BLaER1 (cell line): ENCODE data around the gene UNC79.

Experiments
- H3K27ac ChIP-seq: shearing (Covaris generic); formaldehyde crosslinking; 2 replicates; pipeline ENCODE4 v1.8.1; 2022
- H3K27me3 ChIP-seq: shearing (Covaris generic); formaldehyde crosslinking; 2 replicates; pipeline ENCODE4 v1.8.1; 2022
- H3K36me3 ChIP-seq: shearing (Covaris generic); formaldehyde crosslinking; 2 replicates; pipeline ENCODE4 v1.8.1; 2022
- H3K4me1 ChIP-seq: shearing (Covaris generic); formaldehyde crosslinking; 2 replicates; pipeline ENCODE4 v1.8.1; 2022
- H3K4me2 ChIP-seq: shearing (Covaris generic); formaldehyde crosslinking; 2 replicates; pipeline ENCODE4 v1.8.1; 2022
- H3K4me3 ChIP-seq: shearing (Covaris generic); formaldehyde crosslinking; 2 replicates; pipeline ENCODE4 v1.8.1; 2022
- H3K9ac ChIP-seq: shearing (Covaris generic); formaldehyde crosslinking; 2 replicates; pipeline ENCODE4 v1.8.1; 2022
- H3K9me3 ChIP-seq: shearing (Covaris generic); formaldehyde crosslinking; 2 replicates; pipeline ENCODE4 v1.8.1; 2022
- H4K20me1 ChIP-seq: shearing (Covaris generic); formaldehyde crosslinking; 2 replicates; pipeline ENCODE4 v1.8.1; 2022
- Cebpa-rat ChIP-seq: shearing (Covaris generic); IDR thresholded peaks from 2 replicates; pipeline ENCODE4 v1.8.1; 2022

Gene UNC79

DNA sequence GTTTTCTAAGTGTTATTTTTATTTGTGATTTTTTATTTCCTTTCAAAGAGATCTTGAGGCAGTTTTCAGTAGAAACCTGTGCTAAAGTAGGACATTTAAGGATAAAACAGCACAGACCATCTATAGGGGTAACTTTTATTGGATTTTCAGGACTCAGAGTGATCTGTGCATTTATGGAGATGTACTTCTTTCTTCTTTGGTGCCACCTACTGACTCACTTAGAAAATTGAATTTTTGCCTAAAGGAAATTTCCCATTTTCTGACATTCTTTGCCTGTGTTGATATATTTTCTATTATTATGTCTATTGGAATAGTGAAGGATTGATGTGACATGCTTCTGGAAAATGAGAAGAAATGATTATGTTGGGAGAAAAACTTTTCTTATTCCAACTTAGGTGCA, 113.0 kb downstream of the UNC79 start:
- Histone ChIP-seq H3K4me1 (peaks cover 24% of the 10 kb centered on the region), H3K4me2 (peak overlapping the region; percentile 41), H3K9me3 (no peaks in the 10 kb centered on the region), H3K9ac (no peak overlapping the region), H3K4me3 (no peak overlapping the region), H3K36me3 (no peaks in the 10 kb centered on the region), H3K27ac (no peak overlapping the region), H3K27me3 (no peaks in the 10 kb centered on the region), H4K20me1 (no peaks in the 10 kb centered on the region)
- no peak for TF ChIP-seq Cebpa-rat

DNA sequence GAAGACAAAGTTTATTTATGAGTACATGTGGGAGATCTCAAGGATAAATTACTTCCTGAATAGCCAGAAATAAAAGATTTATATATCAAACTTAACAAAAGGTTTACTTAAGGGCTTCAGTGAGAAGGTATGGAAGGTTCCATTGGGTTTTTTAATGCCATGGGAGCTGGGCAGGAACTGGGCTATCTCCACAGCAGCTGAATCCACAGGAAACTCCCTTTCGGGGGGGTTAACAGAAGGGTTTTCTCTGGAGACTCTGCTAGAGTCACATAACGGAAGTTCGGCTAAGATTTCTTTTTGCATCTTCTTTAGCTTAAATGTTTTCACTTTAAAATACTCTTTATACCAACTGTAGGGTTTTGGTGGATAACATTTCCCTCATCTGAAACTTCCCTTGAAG, 113.5 kb downstream of the UNC79 start:
- H3K9me3 ChIP-seq, result no peaks in the 10 kb centered on the region
- no peaks in the 10 kb centered on the region for H4K20me1 ChIP-seq
- peak overlapping the region; percentile 8; the same call in 1 of the 2 replicates for H3K27ac ChIP-seq
- no peak overlapping the region for H3K9ac ChIP-seq
- H3K4me2 ChIP-seq, result peak overlapping the region; percentile 41
- no peak overlapping the region for H3K4me3 ChIP-seq
- H3K4me1 ChIP-seq, result peaks cover 29% of the 10 kb centered on the region
- no peaks in the 10 kb centered on the region for H3K27me3 ChIP-seq
- H3K36me3 ChIP-seq, result no peaks in the 10 kb centered on the region
- no peak for TF ChIP-seq Cebpa-rat

DNA sequence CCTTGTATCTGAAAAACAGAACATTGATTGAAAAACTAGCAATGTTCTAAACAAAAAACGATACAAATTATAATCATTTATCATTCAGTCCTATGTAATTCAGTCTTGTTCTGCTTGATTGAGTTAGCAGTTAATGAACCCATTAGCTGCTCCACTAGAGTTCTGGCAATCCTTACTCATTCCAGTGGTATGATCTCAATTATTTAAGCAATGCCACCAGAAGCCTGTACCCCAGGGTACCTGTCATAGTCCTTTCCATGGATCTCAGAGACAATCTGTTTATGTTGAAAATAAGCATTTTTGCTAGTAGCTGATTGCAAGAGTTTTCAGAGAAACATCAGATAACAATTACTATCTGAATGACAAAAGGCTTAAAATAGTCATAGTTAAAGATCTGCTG, 115.9 kb downstream of the UNC79 start:
- TF ChIP-seq Cebpa-rat, result no peak
- Histone ChIP-seq H3K4me2 (no peak overlapping the region), H3K27ac (no peak overlapping the region), H3K9me3 (no peaks in the 10 kb centered on the region), H3K36me3 (no peaks in the 10 kb centered on the region), H4K20me1 (no peaks in the 10 kb centered on the region), H3K4me1 (peaks cover 38% of the 10 kb centered on the region), H3K9ac (no peak overlapping the region), H3K27me3 (no peaks in the 10 kb centered on the region), H3K4me3 (no peak overlapping the region)

DNA sequence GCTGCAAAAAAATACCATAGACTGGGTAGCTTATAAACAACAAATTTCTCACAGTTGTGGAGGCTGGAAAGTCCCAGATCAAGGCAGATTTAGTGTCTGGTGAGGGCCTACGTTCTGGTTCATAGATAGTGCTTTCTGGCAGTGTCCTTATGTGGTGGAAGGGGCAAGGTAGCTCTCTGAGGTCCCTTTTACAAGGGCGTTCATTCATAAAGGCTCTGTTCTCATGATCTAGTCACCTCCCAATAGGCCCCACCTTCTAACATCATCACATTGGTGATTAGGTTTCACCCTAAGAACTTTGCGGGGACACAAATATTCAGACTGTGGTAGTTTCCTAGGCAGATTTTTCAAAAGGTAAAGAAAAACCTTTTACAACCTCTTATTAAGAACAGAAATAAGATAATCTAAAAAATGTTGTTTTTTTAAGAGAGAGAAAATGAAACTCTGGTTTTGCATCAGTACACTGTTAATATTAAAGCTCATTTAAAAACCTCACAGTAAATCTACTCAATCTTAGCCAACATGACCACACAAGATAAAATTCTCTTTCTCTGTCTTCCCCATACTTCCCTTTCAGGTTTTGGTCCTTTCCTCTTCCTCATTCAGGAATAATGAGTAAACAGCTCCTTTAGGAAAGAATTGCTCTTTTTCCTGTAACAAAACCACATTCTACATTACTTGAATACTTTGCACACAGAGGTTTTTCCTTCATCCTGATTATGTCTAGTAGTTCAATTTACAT, 117.5 kb downstream of the UNC79 start:
- Histone ChIP-seq H3K4me2 (0 out of 2 replicates have a peak overlapping the region, but pooled peaks have one; percentile 1), H3K9me3 (no peaks in the 10 kb centered on the region), H3K4me3 (no peak overlapping the region), H3K9ac (no peak overlapping the region), H3K27ac (no peak overlapping the region), H3K36me3 (no peaks in the 10 kb centered on the region), H3K4me1 (peaks cover 38% of the 10 kb centered on the region), H4K20me1 (no peaks in the 10 kb centered on the region), H3K27me3 (no peaks in the 10 kb centered on the region)
- TF ChIP-seq Cebpa-rat, result no peak

DNA sequence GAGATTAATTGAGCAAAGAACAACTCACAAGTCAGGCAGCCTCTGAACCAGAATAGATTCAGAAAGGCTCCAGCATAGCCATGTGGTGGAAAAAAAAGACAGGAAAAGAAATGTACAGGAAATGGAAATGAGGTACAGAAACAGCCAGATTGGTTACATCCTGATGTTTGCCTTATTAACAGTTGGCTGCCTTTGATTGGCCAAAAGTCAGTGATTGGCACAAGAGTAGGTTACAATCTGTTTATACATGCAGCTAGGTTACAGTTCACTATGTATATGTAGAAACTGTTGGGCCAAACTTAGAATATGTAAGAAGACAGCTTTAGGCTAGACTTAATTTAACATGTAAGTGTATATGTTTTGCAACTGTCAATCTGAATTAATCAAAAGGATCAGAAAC, 118.9 kb downstream of the UNC79 start:
- no peaks in the 10 kb centered on the region for H3K9me3 ChIP-seq
- TF ChIP-seq Cebpa-rat, result no peak
- H4K20me1 ChIP-seq, result no peaks in the 10 kb centered on the region
- H3K36me3 ChIP-seq, result no peaks in the 10 kb centered on the region
- H3K4me2 ChIP-seq, result peak overlapping the region; percentile 42
- no peak overlapping the region for H3K27ac ChIP-seq
- no peak overlapping the region for H3K4me3 ChIP-seq
- H3K27me3 ChIP-seq, result no peaks in the 10 kb centered on the region
- H3K9ac ChIP-seq, result no peak overlapping the region
- peaks cover 36% of the 10 kb centered on the region for H3K4me1 ChIP-seq

DNA sequence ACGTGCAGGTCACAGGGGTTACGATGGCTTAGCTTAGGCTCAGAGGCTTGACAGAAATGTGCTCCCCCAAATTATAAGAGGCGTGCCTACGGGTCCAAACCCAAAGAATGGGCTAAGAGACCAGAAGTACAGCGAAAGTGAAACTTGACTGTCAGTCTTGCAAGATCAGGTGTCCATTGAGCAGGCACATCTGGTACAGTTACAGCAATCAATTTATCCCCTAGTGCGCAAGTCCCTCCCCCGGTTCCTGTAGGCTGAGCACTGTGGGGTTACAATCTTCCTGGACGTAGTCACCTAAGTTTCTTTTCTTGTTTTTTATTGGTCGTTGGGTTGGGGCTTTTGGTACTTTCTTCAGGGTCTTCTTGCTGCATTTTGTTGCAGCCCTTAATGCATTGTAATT, 134.2 kb downstream of the UNC79 start:
- TF ChIP-seq Cebpa-rat, result no peak
- Histone ChIP-seq H3K4me2 (no peak overlapping the region), H3K4me1 (no peaks in the 10 kb centered on the region), H3K36me3 (no peaks in the 10 kb centered on the region), H3K4me3 (no peak overlapping the region), H4K20me1 (no peaks in the 10 kb centered on the region), H3K27me3 (no peaks in the 10 kb centered on the region), H3K9me3 (peaks cover 4% of the 10 kb centered on the region; the same call in 1 of the 2 replicates), H3K9ac (no peak overlapping the region), H3K27ac (no peak overlapping the region)

DNA sequence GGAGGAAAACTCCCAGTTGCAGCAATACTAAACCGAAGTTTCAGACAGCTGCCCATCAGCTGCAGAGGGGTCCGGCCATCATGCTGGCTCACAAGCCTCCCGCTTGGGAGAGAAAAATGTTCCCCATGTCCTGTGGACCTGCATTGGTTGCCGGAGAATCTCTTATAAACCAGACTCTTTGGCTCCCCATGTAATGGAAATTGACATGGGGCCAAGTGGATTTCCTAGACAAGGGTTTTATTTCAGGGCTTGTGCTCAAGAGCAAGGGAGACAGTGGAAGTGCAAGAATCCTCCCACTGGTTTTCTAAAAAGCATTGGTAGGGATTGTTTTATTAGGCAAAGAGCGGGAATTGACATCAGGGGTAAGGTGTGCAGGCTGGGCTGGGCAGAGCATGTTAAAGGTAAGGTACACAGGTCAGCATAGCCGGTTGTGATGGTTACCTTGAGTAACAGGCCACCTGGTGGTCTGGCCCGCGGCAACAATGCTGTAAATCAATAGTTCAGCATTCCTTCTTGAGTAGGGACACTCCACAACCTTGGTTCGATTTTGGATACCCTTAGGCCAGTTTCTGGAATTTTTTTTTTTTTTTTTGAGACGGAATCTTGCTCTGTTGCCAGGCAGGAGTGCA, 135.4 kb downstream of the UNC79 start:
- no peaks in the 10 kb centered on the region for H3K36me3 ChIP-seq
- H3K9ac ChIP-seq, result no peak overlapping the region
- no peaks in the 10 kb centered on the region for H3K27me3 ChIP-seq
- H3K4me1 ChIP-seq, result no peaks in the 10 kb centered on the region
- no peak overlapping the region for H3K27ac ChIP-seq
- no peak overlapping the region for H3K4me2 ChIP-seq
- no peak overlapping the region for H3K4me3 ChIP-seq
- peaks cover 4% of the 10 kb centered on the region; the same call in 1 of the 2 replicates for H3K9me3 ChIP-seq
- TF ChIP-seq Cebpa-rat, result no peak
- no peaks in the 10 kb centered on the region for H4K20me1 ChIP-seq

DNA sequence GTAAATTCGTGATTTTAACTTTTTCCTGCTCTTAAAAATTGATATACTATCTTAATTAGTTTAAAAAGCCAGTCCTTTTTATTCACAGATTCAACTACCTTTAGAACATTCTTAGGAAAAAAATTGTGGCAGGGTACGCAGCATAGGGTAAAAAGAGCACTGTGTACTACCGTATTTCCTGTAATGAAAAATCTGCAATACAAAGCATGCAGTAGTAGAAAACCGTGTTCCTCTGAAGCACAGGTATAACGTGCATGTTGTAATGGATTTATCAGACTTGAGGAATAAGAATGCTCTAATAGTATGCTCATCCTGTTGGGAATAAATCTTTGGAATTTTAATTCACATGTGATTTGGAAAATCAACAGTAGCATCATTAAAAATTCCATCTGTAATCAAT, 140.5 kb downstream of the UNC79 start:
- Histone ChIP-seq H3K36me3 (no peaks in the 10 kb centered on the region), H3K27me3 (no peaks in the 10 kb centered on the region), H3K27ac (no peak overlapping the region), H3K9ac (no peak overlapping the region), H3K4me1 (no peaks in the 10 kb centered on the region), H4K20me1 (no peaks in the 10 kb centered on the region), H3K9me3 (no peaks in the 10 kb centered on the region), H3K4me3 (no peak overlapping the region), H3K4me2 (no peak overlapping the region)
- TF ChIP-seq Cebpa-rat, result no peak

DNA sequence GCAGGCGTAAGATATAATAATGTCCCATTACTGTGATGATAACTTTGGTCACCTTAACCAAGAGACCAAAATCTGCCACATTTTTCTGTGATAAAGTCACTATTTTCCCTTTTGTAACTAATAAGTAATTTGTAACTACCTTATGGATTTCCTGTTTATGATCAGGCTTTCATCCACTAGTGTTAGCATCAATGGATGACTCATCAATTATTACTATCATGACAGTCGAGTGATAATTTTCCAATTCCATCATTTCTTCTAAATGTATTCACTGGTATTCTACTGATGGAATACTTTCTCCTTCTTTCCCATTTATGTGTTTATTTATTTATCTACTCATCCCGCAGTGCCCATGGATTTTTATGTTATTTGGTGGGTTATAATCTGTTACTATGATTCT, 148.4 kb downstream of the UNC79 start:
- Histone ChIP-seq H3K9me3 (no peaks in the 10 kb centered on the region), H3K27ac (no peak overlapping the region), H3K27me3 (no peaks in the 10 kb centered on the region)

DNA sequence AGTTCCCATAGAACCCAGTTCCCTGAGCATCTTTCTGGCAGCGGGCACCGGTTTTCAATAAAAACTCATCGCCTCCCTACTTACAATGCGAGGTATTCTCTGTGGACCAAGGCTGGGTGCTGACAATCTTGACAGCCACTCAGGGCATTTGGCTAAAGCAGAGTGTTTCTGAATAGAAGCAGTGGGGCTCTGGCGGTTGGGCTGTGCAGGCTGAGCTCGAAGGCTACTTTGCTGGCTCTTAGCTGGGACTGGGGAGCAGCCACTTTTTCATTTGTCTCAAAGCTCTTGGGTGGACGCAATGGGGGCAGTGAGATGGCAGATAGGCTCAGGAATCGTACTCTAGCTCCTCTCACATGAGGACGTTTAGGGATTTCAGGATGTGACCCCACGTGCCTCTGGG, 151.8 kb downstream of the UNC79 start:
- H3K9me3 ChIP-seq, result no peaks in the 10 kb centered on the region
- H3K9ac ChIP-seq, result no peak overlapping the region
- no peaks in the 10 kb centered on the region for H3K27me3 ChIP-seq
- H3K4me2 ChIP-seq, result no peak overlapping the region
- no peak overlapping the region for H3K4me3 ChIP-seq
- no peak for TF ChIP-seq Cebpa-rat
- H3K4me1 ChIP-seq, result no peaks in the 10 kb centered on the region
- no peak overlapping the region for H3K27ac ChIP-seq
- no peaks in the 10 kb centered on the region for H4K20me1 ChIP-seq
- no peaks in the 10 kb centered on the region for H3K36me3 ChIP-seq

More for the DNA sequence above, 148.4 kb downstream of the UNC79 start:
- Histone ChIP-seq H3K36me3 (no peaks in the 10 kb centered on the region), H4K20me1 (no peaks in the 10 kb centered on the region), H3K4me3 (no peak overlapping the region), H3K9ac (no peak overlapping the region), H3K4me2 (no peak overlapping the region), H3K4me1 (no peaks in the 10 kb centered on the region)
- TF ChIP-seq Cebpa-rat, result no peak
